CD4-positive, alpha-beta T cell (primary cell): ENCODE measurements around the gene NPAS3. TPM values are rescaled to one million over a fixed set of nuclear protein-coding genes. Genes with fewer than 3 reads are reported as not detected.
"Not testable (repeated sequence)": the region's sequence is repeated elsewhere in the genome, so short reads cannot be mapped to it uniquely, and the experiment has no call there.

ENCODE experiments used
- ATAC-seq: fragments of 200-7000 bp; cut with Tn5 transposase; one replicate; pipeline ENCODE4 v1.10.0; 2022; ENCODE audit warnings: mild to moderate bottlenecking; ENCODE audit not compliant: poor library complexity
- CTCF ChIA-PET: fragments of 350-600 bp; sonication (Branson Sonifier 250); formaldehyde crosslinking; loops from one replicate; lab custom pipeline; 2021; ENCODE audit warnings: antibody characterized with exemption, inconsistent platforms; lab: Charles Lee
- POLR2A ChIA-PET: fragments of 350-600 bp; sonication (Branson Sonifier 250); formaldehyde crosslinking; loops from one replicate; lab custom pipeline; 2021; ENCODE audit warnings: antibody characterized with exemption, inconsistent platforms; lab: Charles Lee
- DNase-seq, 14 experiments: peaks; one replicate each; pipeline ENCODE4 v3.0.0-alpha.2; 2013 to 2020; ENCODE audit warnings: mixed read lengths in 2 of 14
- H3K27ac ChIP-seq, 2 donors: one replicate each; pipeline versions ENCODE4 v1.5.1 to v1.7.0; 2013; ENCODE audit warnings: low read length in 2 of 2, low read depth in 1 of 2, mild to moderate bottlenecking in 1 of 2
- H3K27me3 ChIP-seq, 2 experiments: 1 replicate in 1 of 2; 2 replicates in 1 of 2; pipeline versions ENCODE4 v1.6.1 to v1.7.0; 2013; ENCODE audit warnings: low read length in 2 of 2, control low read depth in 1 of 2, mild to moderate bottlenecking in 1 of 2, moderate library complexity in 1 of 2; ENCODE audit not compliant: insufficient read depth in 2 of 2, control insufficient read depth in 1 of 2
- H3K36me3 ChIP-seq: one replicate; pipeline ENCODE4 v1.6.1; 2013; ENCODE audit warnings: low read length, control low read depth; ENCODE audit not compliant: insufficient read depth
- H3K4me1 ChIP-seq: one replicate; pipeline ENCODE4 v1.6.1; 2013; ENCODE audit warnings: low read length, control low read depth; ENCODE audit not compliant: insufficient read depth
- H3K4me3 ChIP-seq: one replicate; pipeline ENCODE4 v1.5.1; 2013; ENCODE audit warnings: mild to moderate bottlenecking, low read length, moderate library complexity
- H3K9me3 ChIP-seq, 2 experiments: 1 replicate in 1 of 2; 2 replicates in 1 of 2; pipeline versions ENCODE4 v1.6.1 to v1.7.0; 2013; ENCODE audit warnings: low read length in 2 of 2, mild to moderate bottlenecking in 2 of 2, control low read depth in 1 of 2, moderate library complexity in 1 of 2; ENCODE audit not compliant: control insufficient read depth in 1 of 2, insufficient read depth in 1 of 2
- H3K27ac Mint-ChIP-seq: one replicate; pipeline ENCODE4 v1.8.0; 2020; ENCODE audit warnings: mixed read lengths
- H3K27me3 Mint-ChIP-seq: one replicate; pipeline ENCODE4 v1.8.0; 2021; ENCODE audit warnings: mixed read lengths
- H3K36me3 Mint-ChIP-seq: one replicate; pipeline ENCODE4 v1.8.0; 2021; ENCODE audit warnings: low read depth, mixed read lengths
- H3K4me1 Mint-ChIP-seq: one replicate; pipeline ENCODE4 v1.8.0; 2021; ENCODE audit warnings: low read depth, mixed read lengths
- H3K4me3 Mint-ChIP-seq: one replicate; pipeline ENCODE4 v1.8.0; 2020; ENCODE audit warnings: mild to moderate bottlenecking, mixed read lengths
- H3K9me3 Mint-ChIP-seq: one replicate; pipeline ENCODE4 v1.8.0; 2020; ENCODE audit warnings: mixed read lengths
- CTCF ChIP-seq: fragments of 200-600 bp; IDR thresholded peaks from one replicate; pipeline ENCODE4 v1.8.0; 2022; ENCODE audit warnings: antibody characterized with exemption, mild to moderate bottlenecking
- intact Hi-C, 2 experiments: fragments of 100-400 bp; cut with DNase I in 1 of 2; cut with micrococcal nuclease in 1 of 2; formaldehyde crosslinking; loops; one replicate each; pipeline versions ENCODE4 v1.15.1 to v1.9.0; 2023 to 2025; cut with DNase I, micrococcal nuclease
- total RNA-seq, 174 experiments: library from RNA in 2 of 174; stranded (reverse) in 2 of 174; gene quantifications; one replicate each; pipeline ENCODE4 v1.2.3 and lab custom pipeline; 2021 to 2026

The NPAS3 gene
- total RNA-seq, 2 experiments from 2014 or later, result not detected

DNA sequence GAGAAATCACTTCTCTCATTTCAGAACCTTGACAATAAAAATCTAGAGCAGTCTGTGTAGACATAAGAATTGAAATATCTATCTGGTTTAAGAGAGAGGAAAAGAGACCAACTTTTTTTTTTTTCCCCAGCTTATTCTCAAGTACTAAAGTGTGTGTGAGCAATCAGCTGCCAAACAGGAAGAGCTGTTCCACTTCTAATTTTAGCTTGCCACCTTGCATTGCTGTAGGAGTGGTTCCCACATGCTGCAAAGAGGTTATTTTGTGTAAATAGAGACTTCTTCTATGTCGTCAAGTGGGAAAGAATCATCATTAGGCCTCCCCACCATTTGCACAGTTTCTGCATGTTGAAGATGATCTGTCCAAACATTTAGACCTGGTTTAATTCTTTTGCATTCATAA lies 142.6 kb downstream of the NPAS3 start:
- H3K4me3 ChIP-seq, result no peak overlapping the region
- H3K36me3 ChIP-seq, result no peaks in the 10 kb centered on the region
- Mint-ChIP-seq H3K27ac (no peak overlapping the region), H3K27me3 (no peaks in the 10 kb centered on the region), H3K4me1 (no peaks in the 10 kb centered on the region), H3K36me3 (no peaks in the 10 kb centered on the region), H3K9me3 (no peaks in the 10 kb centered on the region), H3K4me3 (no peak overlapping the region)
- intact Hi-C loops, result no loop called here
- no peak overlapping the region for H3K27ac ChIP-seq
- no peak for DNase-seq
- POLR2A ChIA-PET, result no interaction called here
- TF ChIP-seq CTCF, result no peak
- CTCF ChIA-PET, result no interaction called here
- peaks cover 0 to 3% of the 10 kb centered on the region in 2 experiments for H3K9me3 ChIP-seq
- no peaks in the 10 kb centered on the region for H3K27me3 ChIP-seq
- no peak for ATAC-seq
- H3K4me1 ChIP-seq, result no peaks in the 10 kb centered on the region

DNA sequence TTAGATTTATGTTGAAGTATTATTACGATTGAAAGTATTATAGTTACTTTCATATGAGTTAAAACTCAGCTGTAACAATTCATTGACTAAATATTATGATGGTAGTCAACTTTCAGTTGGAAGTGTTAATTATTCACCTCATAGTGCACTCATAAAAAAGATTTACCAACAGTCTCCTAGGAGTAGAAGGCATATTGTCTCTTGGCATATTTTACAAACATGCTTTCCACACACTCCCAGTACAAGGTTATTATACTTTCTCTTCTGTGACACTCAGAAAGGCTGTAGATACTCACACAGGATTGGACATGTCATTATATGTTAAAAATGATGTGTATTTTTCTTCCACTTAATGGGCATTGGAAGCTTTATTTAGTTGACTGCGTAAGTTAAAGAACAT lies 147.1 kb downstream of the NPAS3 start:
- intact Hi-C loops, result no loop called here
- Mint-ChIP-seq H3K36me3 (no peaks in the 10 kb centered on the region), H3K9me3 (peaks cover 3% of the 10 kb centered on the region), H3K4me3 (no peak overlapping the region), H3K4me1 (no peaks in the 10 kb centered on the region), H3K27ac (no peak overlapping the region), H3K27me3 (no peaks in the 10 kb centered on the region)
- ATAC-seq, result no peak
- no peak overlapping the region for H3K4me3 ChIP-seq
- H3K27me3 ChIP-seq, result no peaks in the 10 kb centered on the region
- no peak for DNase-seq
- no peak for TF ChIP-seq CTCF
- no peaks in the 10 kb centered on the region for H3K36me3 ChIP-seq
- no peak overlapping the region for H3K27ac ChIP-seq
- peaks cover 0 to 8% of the 10 kb centered on the region in 2 experiments for H3K9me3 ChIP-seq
- POLR2A ChIA-PET, result no interaction called here
- CTCF ChIA-PET, result no interaction called here
- H3K4me1 ChIP-seq, result no peaks in the 10 kb centered on the region

DNA sequence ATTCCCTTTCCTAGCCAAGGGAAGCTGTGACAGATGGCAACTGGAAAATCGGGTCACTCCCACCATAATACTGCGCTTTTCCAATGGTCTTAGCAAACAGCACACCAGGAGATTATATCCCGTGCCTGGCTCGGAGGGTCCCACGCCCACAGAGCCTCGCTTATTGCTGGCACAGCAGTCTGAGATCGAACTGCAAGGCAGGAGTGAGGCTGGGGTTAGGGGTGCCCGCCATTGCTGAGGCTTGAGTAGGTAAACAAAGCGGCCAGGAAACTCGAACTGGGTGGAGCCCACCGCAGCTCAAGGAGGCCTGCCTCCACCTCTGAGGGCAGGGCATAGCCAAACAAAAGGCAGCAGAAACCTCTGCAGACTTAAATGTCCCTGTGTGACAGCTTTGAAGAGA lies 149.6 kb downstream of the NPAS3 start:
- H3K27me3 Mint-ChIP-seq, H3K9me3 Mint-ChIP-seq, H3K4me1 ChIP-seq, H3K27ac ChIP-seq, H3K36me3 Mint-ChIP-seq, intact Hi-C loops, H3K36me3 ChIP-seq, ATAC-seq, DNase-seq, POLR2A ChIA-PET, H3K9me3 ChIP-seq, H3K27ac Mint-ChIP-seq, H3K27me3 ChIP-seq, H3K4me1 Mint-ChIP-seq, H3K4me3 Mint-ChIP-seq, H3K4me3 ChIP-seq, CTCF ChIA-PET: not testable (repeated sequence)

DNA sequence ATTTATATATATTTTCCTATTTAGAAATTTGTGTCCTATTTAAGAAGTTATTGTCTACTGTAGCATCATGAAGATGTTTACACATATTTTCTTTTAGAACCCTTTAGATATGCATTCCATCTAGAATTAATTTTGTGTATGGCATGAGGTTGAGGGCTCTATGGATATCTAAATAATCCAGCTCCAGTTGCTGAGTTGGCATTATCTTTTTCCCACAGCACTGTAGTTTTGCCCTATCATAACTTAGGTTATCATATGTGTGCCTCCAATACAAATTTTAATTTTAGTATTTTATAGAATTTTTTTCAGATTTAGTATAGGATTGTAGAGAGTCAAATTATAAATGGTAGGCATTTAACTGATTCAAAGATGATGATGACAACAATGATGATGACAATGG lies 159.3 kb downstream of the NPAS3 start:
- Histone ChIP-seq H3K4me1 (no peaks in the 10 kb centered on the region), H3K27me3 (no peaks in the 10 kb centered on the region), H3K9me3 (no peaks in the 10 kb centered on the region), H3K36me3 (no peaks in the 10 kb centered on the region), H3K27ac (no peak overlapping the region), H3K4me3 (no peak overlapping the region)
- H3K4me3 Mint-ChIP-seq, result no peak overlapping the region
- no peaks in the 10 kb centered on the region for H3K27me3 Mint-ChIP-seq
- no peaks in the 10 kb centered on the region for H3K36me3 Mint-ChIP-seq
- no peaks in the 10 kb centered on the region for H3K4me1 Mint-ChIP-seq
- H3K27ac Mint-ChIP-seq, result no peak overlapping the region
- CTCF ChIA-PET, result no interaction called here
- ATAC-seq (no peak), DNase-seq (no peak)
- no peak for TF ChIP-seq CTCF
- POLR2A ChIA-PET, result no interaction called here
- H3K9me3 Mint-ChIP-seq, result peaks cover 7% of the 10 kb centered on the region
- intact Hi-C loops, result no loop called here
